Colonic mucosa (tissue), 4 donors: ENCODE measurements around the gene ZNF23. TPM values are rescaled to one million over a fixed set of nuclear protein-coding genes. Genes with fewer than 3 reads are reported as not detected.

Source experiments
- DNase-seq: peaks from one replicate; pipeline ENCODE4 v3.0.0-alpha.2; 2020
- H3K27ac ChIP-seq: fragments of 200-600 bp; one replicate; pipeline ENCODE4 v1.8.0; 2021
- H3K27me3 ChIP-seq: fragments of 200-600 bp; one replicate; pipeline ENCODE4 v1.8.0; 2021
- H3K36me3 ChIP-seq: fragments of 200-600 bp; one replicate; pipeline ENCODE4 v1.8.0; 2021
- H3K4me1 ChIP-seq: fragments of 200-600 bp; one replicate; pipeline ENCODE4 v1.8.0; 2021; ENCODE audit warnings: mild to moderate bottlenecking
- H3K4me3 ChIP-seq: fragments of 200-600 bp; one replicate; pipeline ENCODE4 v1.8.0; 2021
- H3K9ac ChIP-seq, 2 donors: one replicate each; pipeline ENCODE4 v1.7.0; 2013; ENCODE audit warnings: control low read depth in 2 of 2, low read depth in 2 of 2, low read length in 2 of 2
- H3K9me3 ChIP-seq: fragments of 200-600 bp; one replicate; pipeline ENCODE4 v1.8.0; 2021
- intact Hi-C: fragments of 100-400 bp; cut with DNase I; formaldehyde crosslinking; loops from one replicate; pipeline ENCODE4 v1.14.1; 2022
- total RNA-seq, 2 donors: library from RNA; stranded (reverse); fragmentation: NEBNext Ultra II Directional in 1 of 2; extraction: Animal tissue kit (Norgen Biotek cat#: 25700) in 1 of 2; gene quantifications; one replicate each; pipeline ENCODE4 v1.2.1, GENCODE V29; 2021
- TF ChIP-seq, protein P1 (sequence below): fragments of 200-600 bp; IDR thresholded peaks from one replicate; pipeline ENCODE4 v1.8.0; 2022; ENCODE audit warnings: antibody characterized with exemption, mild to moderate bottlenecking
- donor health status: healthy.
- donor health status: DM: no; HTN: no; CAD: no.
- donor health status: DM: no; HTN: no; CAD: no.

The ZNF23 gene
- total RNA-seq, 2 donors from 2014 or later = 5.8 to 6.4 TPM

DNA sequence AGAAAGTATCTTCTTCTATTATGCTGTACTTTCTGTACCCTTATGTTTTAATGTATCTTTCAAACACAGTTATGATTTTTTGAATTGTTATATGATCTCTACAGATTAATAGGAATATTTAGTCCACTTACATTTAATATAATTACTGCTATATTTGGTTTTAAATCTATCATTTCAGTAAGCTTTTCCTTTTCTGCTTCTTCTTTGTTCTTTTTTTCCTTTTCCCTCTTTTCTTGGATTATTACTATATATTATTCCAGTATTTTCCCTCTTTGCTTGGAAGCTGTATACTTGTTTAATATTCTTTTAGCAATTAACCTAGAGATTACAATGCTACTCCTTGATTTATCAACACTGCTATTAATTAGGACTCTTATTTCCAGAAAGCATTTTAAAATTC, 33.7 kb downstream of the ZNF23 start:
- Histone ChIP-seq H3K9me3 (no peaks in the 10 kb centered on the region), H3K27me3 (peaks cover 2% of the 10 kb centered on the region), H3K27ac (no peak overlapping the region), H3K4me1 (no peaks in the 10 kb centered on the region), H3K36me3 (no peaks in the 10 kb centered on the region), H3K9ac (no peak overlapping the region), H3K4me3 (no peak overlapping the region)
- intact Hi-C loops = no loop called here
- TF ChIP-seq, protein P1, sequence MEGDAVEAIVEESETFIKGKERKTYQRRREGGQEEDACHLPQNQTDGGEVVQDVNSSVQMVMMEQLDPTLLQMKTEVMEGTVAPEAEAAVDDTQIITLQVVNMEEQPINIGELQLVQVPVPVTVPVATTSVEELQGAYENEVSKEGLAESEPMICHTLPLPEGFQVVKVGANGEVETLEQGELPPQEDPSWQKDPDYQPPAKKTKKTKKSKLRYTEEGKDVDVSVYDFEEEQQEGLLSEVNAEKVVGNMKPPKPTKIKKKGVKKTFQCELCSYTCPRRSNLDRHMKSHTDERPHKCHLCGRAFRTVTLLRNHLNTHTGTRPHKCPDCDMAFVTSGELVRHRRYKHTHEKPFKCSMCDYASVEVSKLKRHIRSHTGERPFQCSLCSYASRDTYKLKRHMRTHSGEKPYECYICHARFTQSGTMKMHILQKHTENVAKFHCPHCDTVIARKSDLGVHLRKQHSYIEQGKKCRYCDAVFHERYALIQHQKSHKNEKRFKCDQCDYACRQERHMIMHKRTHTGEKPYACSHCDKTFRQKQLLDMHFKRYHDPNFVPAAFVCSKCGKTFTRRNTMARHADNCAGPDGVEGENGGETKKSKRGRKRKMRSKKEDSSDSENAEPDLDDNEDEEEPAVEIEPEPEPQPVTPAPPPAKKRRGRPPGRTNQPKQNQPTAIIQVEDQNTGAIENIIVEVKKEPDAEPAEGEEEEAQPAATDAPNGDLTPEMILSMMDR = no peak
- no peak for DNase-seq

DNA sequence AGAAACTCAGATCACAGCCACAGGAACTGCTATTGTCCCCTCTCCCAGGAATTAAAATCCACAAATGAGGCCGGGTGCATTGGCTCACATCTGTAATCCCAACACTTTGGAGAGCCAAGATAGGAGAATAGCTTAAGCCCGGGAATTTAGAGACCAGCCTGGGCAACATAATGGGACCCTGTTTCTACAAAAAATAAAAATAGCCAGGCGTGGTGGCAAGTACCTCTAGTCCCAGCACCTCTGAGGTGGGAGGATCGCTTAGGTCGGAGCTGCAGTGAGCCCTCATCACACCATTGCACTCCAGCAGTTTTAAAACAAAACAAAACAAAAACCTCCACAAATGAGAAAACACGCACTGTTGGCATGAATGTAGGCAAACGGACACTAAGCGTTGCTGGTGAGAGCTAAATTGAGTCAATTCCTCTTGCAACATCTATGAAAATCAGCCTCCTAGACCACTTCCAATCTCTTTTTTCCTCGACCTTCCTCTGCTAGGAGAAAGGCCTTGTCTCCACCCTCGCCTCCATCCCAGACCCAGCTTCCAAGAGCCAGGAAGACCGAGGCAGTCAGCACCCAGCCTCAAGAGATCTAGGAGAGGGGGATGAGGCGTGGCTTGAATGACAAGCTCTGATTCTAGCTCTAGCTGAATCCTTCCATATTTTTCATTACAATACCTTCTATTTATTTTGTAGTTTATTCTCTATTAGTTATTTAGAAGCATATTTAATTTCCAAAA, 35.0 kb downstream of the ZNF23 start:
- no peaks in the 10 kb centered on the region for H3K9me3 ChIP-seq
- H3K36me3 ChIP-seq = no peaks in the 10 kb centered on the region
- peaks cover 2% of the 10 kb centered on the region for H3K27me3 ChIP-seq
- no peak overlapping the region for H3K9ac ChIP-seq
- H3K4me3 ChIP-seq = no peak overlapping the region
- TF ChIP-seq, protein P1 = no peak
- intact Hi-C loops = no loop called here
- DNase-seq = no peak
- no peak overlapping the region for H3K27ac ChIP-seq
- H3K4me1 ChIP-seq = no peaks in the 10 kb centered on the region

DNA sequence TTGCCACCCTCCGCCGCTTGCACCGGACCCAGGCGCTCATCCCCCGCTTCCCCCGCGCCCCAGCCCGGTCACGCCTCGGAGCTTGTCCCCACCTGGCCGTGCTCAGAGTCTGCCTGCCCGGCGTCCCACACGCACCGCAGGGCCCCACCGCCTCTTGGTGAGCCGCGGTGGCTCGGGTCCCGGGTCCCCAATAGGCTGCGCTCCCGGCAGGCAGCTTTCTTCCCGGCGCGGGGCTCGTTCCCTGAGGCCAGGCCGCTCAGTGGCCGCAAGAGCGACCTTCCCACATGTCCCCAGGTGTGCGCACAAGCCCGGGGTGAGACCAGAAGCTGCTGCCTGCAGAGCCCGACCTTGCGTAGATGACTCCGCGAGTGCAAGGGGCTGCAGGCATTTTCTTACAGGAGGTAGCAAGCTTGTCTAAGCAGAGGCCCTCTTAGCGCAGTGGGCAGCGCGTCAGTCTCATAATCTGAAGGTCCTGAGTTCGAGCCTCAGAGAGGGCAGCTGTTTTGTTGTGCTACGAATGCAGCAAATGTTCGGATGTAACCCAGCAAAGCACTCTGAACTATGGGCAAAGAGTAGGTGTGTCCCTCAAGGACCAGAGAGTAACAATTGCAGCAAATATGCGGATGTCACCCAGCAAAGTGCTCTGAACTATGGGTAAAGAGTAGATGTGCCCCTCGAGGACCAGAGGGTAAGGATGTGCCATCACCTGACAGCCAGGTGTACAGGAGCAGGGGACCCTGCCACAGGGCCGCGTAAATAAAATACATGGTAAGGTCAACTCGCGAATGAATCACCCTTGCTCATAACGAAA, 35.8 kb downstream of the ZNF23 start:
- Histone ChIP-seq H3K36me3 (no peaks in the 10 kb centered on the region), H3K27ac (no peak overlapping the region), H3K27me3 (peaks cover 2% of the 10 kb centered on the region), H3K9me3 (no peaks in the 10 kb centered on the region), H3K4me3 (peak overlapping the region; percentile 22), H3K9ac (no peak overlapping the region), H3K4me1 (no peaks in the 10 kb centered on the region)
- intact Hi-C loops = no loop called here
- TF ChIP-seq, protein P1 = no peak
- peak; percentile 21 for DNase-seq

DNA sequence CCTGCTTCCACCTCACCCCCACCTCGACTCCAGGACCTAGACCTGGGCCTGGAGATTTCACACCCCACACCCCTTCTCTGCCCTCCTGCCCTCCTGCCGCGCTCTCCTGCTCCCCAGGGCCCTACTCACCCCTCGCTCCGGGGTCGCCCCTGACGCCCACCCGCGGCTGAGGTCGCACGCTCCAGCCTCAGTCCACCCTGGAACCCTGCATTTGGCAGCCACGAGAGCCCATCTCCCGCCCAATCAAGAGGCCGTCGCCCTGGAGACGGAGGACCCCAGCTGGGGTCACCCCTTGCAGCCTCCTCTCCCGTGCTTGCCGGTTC, 36.3 kb downstream of the ZNF23 start:
- Histone ChIP-seq H3K27ac (no peak overlapping the region), H3K4me3 (peak overlapping the region; percentile 22), H3K9me3 (no peaks in the 10 kb centered on the region), H3K4me1 (no peaks in the 10 kb centered on the region), H3K36me3 (no peaks in the 10 kb centered on the region), H3K9ac (no peak overlapping the region), H3K27me3 (peaks cover 2% of the 10 kb centered on the region)
- TF ChIP-seq, protein P1 = no peak
- no peak for DNase-seq
- intact Hi-C loops = no loop called here

DNA sequence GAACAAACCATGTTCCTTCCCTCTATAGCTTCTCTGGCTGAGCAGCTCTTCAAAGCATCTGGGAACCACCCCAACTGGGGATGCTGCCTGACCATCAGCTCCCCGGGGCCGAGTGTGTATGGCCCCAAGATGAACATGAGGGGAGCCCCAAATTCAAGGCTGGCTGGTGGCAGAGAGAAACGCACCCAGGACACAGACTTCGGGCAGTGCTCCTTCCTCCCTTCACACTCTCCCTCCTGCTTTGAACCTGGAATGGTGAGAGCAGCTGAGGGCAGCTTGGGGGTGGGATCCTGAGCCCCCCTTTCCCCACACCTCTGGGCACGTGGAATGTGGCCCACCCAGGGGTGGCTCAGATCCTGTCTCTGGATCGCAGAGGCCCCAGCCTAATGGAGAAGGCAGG, 37.4 kb downstream of the ZNF23 start:
- Histone ChIP-seq H3K27ac (no peak overlapping the region), H3K36me3 (no peaks in the 10 kb centered on the region), H3K4me1 (no peaks in the 10 kb centered on the region), H3K4me3 (no peak overlapping the region), H3K9me3 (no peaks in the 10 kb centered on the region), H3K9ac (no peak overlapping the region), H3K27me3 (peaks cover 2% of the 10 kb centered on the region)
- intact Hi-C loops = no loop called here
- TF ChIP-seq, protein P1 = no peak
- no peak for DNase-seq
